Retinal pigment epithelial cell (primary cell): Measurements from ENCODE around the gene PPARG.

Experiments
- DNase-seq: peaks from one replicate; pipeline ENCODE4 v3.0.0-alpha.2; 2010; ENCODE audit warnings: low read depth
- H3K4me3 ChIP-seq: 2 replicates; pipeline ENCODE4 v1.5.1; 2011; ENCODE audit warnings: mild to moderate bottlenecking, low read length, control low read depth, moderate library complexity
- CTCF ChIP-seq: conservative IDR thresholded peaks from 2 replicates; pipeline ENCODE4 v1.5.1; 2011; ENCODE audit warnings: low read depth, low read length, control low read depth, inconsistent platforms

Gene PPARG

GRCh38 chr3:12288182-12289129, at the start of gene PPARG:
TSS of gene PPARG (plus strand) at chr3:12289070. CDS start at chr3:12379712, 90,642 bp downstream.
- H3K4me3 ChIP-seq = peak within 1 kb of the TSS; percentile 80
- DNase-seq = peak; percentile 35
- TF ChIP-seq CTCF = no peak

- no peak overlapping the region for H3K4me3 ChIP-seq
- no peak for DNase-seq
- no peak for TF ChIP-seq CTCF
These were observed 49.6 kb upstream of the PPARG start for GRCh38 chr3:12239301-12239700.

- TF ChIP-seq CTCF = no peak
- H3K4me3 ChIP-seq = no peak overlapping the region
- no peak for DNase-seq
These were observed 46.1 kb upstream of the PPARG start for GRCh38 chr3:12242772-12243171.

GRCh38 chr3:12246497-12247163, 42.2 kb upstream of the PPARG start:
- DNase-seq = no peak
- no peak for TF ChIP-seq CTCF
- H3K4me3 ChIP-seq = no peak overlapping the region

GRCh38 chr3:12247411-12247810, 41.5 kb upstream of the PPARG start:
- no peak for DNase-seq
- no peak overlapping the region for H3K4me3 ChIP-seq
- TF ChIP-seq CTCF = no peak

GRCh38 chr3:12249519-12249918, 39.4 kb upstream of the PPARG start:
- no peak for DNase-seq
- TF ChIP-seq CTCF = no peak
- no peak overlapping the region for H3K4me3 ChIP-seq
